ENCODE measurements around the gene CCBE1. TPM values are rescaled to one million over a fixed set of nuclear protein-coding genes. Genes with fewer than 3 reads are reported as not detected.
"Not testable (repeated sequence)": the region's sequence is repeated elsewhere in the genome, so short reads cannot be mapped to it uniquely, and the experiment has no call there.

CCBE1 gene
- total RNA-seq = 1 to 10 TPM in 3 of 4 donors, under 1 TPM in 1; 0.78 to 3.5 (median 1.9) TPM
- 0.48 TPM for polyA plus RNA-seq
- long read RNA-seq, donor 1, full-length matches to known transcripts = 7 of 9 reads
- long read RNA-seq, donor 1, partial matches to known transcripts = 1 of 9 reads
- long read RNA-seq, donor 1, other reads (novel, unspliced or antisense) = 1 of 9 reads
- long read RNA-seq, donor 2, full-length matches to known transcripts = 1 of 1 reads
- long read RNA-seq, donor 2, partial matches to known transcripts = 0 of 1 reads
- long read RNA-seq, donor 2, other reads (novel, unspliced or antisense) = 0 of 1 reads
- long read RNA-seq, donor 3, full-length matches to known transcripts = 9 of 11 reads
- long read RNA-seq, donor 3, partial matches to known transcripts = 0 of 11 reads
- long read RNA-seq, donor 3, other reads (novel, unspliced or antisense) = 2 of 11 reads
- long read RNA-seq, donor 4, full-length matches to known transcripts = 1 of 1 reads
- long read RNA-seq, donor 4, partial matches to known transcripts = 0 of 1 reads
- long read RNA-seq, donor 4, other reads (novel, unspliced or antisense) = 0 of 1 reads

DNA sequence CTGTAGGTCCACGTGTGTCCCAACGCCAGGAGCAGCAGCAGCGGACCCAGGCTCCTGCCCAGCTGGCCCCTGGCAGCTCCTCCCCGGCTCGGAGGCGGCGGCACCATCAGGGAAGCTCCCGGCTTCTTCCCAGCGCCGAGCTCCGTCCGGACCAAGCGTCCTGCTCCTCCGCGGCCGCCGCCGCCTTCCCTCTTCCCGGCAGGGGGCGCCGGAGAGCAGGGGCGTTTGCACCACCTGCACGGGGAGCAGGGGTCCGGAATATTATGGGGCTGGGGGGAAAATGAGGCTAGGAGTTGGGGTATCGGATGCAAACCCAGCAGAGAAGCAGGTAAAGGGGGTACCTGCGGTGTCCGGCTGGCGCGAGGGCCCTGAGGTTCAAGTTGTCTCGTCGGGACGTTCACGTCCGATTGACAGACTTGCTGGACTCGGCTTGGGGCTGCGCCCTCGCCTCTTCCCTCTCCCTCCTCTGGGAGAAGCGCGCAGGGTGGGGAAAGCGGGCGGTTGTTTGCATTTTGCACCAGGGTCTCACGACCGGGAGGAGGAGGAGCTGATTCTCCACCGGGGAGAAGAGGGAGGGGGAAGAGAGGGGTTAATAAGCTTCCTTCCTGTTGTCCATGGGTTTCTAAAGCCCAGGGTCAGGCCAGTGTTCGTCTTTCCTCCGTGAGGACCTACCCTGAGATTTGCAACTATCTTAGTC is at the start of gene CCBE1:
Gene CCBE1 (minus strand): TSS at position 188 of the 697 bp plus-strand sequence.
- intact Hi-C loops (cut with DNase I) = loop anchor here in 3 of 4 donors (5.0 to 10.0 kb wide), 3 partner anchors 125 to 233 kb away; no protein-coding TSS in a partner anchor

DNA sequence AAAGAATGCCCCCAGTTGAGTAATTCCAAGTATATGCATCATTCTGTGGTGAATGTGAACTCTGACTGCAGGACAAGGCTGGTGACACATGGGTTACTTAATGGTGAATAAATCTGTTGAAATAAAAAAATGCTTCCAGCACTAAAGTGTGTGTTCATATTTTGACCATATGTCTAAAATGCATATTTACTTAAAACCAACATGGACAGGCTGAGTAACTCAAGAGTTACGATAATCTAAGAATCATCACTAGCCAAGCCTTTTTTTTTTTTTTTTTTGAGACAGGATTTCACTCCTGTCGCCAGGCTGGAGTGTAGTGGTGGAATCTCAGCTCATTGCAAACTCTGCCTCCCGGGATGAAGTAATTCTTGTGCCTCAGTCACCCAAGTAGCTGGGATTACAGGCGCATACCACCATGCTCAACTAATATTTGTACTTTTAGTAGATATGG is 47.1 kb upstream of the CCBE1 start:
- no peak for DNase-seq
- no peaks in the 10 kb centered on the region for H3K27me3 ChIP-seq (ENCODE audit: control insufficient read depth, insufficient read depth)
- no peak overlapping the region for H3K27ac ChIP-seq (ENCODE audit: low read length)
- no peak for ATAC-seq
- H3K4me1 ChIP-seq (ENCODE audit: control insufficient read depth, insufficient read depth, low read length) = no peaks in the 10 kb centered on the region
- H3K4me3 ChIP-seq (ENCODE audit: low read length) = no peak overlapping the region
- 65% methylated on average over 4 of the region's 4 CpGs for WGBS
- no peaks in the 10 kb centered on the region for H3K9me3 ChIP-seq (ENCODE audit: control insufficient read depth, low read length)
- intact Hi-C loops (cut with DNase I) = no loop called here

More for the DNA sequence above, at the start of gene CCBE1:
- ATAC-seq (peak; percentile 78 to 81), DNase-seq (peak; percentile 53 to 88 (median 88))
- H3K4me1 ChIP-seq (ENCODE audit: control insufficient read depth, insufficient read depth, low read length) = no peaks in the 10 kb centered on the region
- H3K9me3 ChIP-seq (ENCODE audit: control insufficient read depth, low read length) = no peaks in the 10 kb centered on the region
- H3K27ac ChIP-seq (ENCODE audit: low read length) = no peak within 1 kb of the TSS
- WGBS = under 1% methylated on average over 46 of the region's 46 CpGs
- H3K4me3 ChIP-seq (ENCODE audit: low read length) = peak within 1 kb of the TSS; percentile 8
- H3K27me3 ChIP-seq (ENCODE audit: control insufficient read depth, insufficient read depth) = no peaks in the 10 kb centered on the region

DNA sequence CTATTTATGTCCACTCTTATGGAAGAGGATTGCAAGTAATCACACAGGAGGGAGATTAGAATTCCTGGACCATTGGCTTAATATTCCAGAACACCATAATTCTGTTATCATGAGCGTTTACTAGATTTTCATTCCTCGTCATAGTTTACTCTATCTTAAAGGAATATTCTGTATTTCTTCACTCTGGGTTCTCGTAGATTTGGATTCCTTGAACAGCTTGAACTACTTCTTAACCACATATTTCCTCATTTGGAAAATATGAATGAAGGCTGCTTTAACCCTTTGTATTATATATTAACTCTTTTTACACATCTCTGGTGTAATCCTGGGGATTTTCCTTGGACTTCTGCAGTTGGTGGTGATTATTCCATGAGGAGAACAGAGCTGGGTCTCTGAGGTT is 46.3 kb upstream of the CCBE1 start:
- Histone ChIP-seq H3K27me3 (ENCODE audit: control insufficient read depth, insufficient read depth) (no peaks in the 10 kb centered on the region), H3K9me3 (ENCODE audit: control insufficient read depth, low read length) (peaks cover 1% of the 10 kb centered on the region), H3K4me1 (ENCODE audit: control insufficient read depth, insufficient read depth, low read length) (no peaks in the 10 kb centered on the region), H3K4me3 (ENCODE audit: low read length) (no peak overlapping the region), H3K27ac (ENCODE audit: low read length) (no peak overlapping the region)
- WGBS = 47% methylated on average over 3 of the region's 3 CpGs
- ATAC-seq = no peak
- intact Hi-C loops (cut with DNase I) = no loop called here
- no peak for DNase-seq

DNA sequence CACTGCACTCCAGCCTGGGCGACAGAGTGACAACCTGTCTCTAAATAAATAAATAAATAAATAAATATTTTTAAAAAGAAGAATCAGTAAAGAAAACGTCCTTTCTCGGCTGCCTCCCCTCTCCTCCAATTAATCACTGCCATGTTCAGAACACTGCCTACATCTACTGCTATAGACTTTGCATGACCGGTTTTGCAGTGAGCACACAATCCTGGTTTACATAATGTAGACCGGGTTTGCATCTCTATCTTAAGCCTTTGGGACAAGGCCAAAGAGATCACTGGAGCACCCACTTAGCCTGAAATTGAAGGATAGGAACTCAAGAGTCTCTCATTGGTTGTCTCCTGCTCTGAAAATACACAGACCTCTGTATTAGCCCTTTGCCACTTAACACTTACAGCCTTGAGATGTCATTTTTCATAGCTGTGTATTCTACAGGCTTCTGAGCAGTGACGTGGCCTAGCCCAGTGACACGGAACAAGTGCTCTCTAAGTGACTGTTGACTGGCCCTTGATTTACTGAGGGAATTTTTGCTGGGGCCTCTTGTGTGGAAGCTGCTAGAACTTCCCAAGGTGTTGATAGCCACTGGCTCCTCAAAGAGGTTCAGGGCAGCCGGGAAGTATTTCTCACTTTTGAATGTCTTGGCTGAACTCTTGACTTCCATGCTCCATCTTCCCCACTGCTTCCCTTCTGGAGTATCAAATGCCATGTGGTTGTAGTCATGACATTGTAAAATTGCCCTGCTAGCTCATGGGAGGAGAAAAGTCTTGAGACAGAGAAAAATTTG is 45.3 kb upstream of the CCBE1 start:
- WGBS = 61% methylated on average over 8 of the region's 8 CpGs
- ATAC-seq = peak; percentile 85 to 93
- peak; percentile 18 to 72 (median 67) for DNase-seq
- H3K4me1 ChIP-seq (ENCODE audit: control insufficient read depth, insufficient read depth, low read length) = no peaks in the 10 kb centered on the region
- H3K4me3 ChIP-seq (ENCODE audit: low read length) = no peak overlapping the region
- H3K9me3 ChIP-seq (ENCODE audit: control insufficient read depth, low read length) = peaks cover 1% of the 10 kb centered on the region
- no peaks in the 10 kb centered on the region for H3K27me3 ChIP-seq (ENCODE audit: control insufficient read depth, insufficient read depth)
- no peak overlapping the region for H3K27ac ChIP-seq (ENCODE audit: low read length)
- intact Hi-C loops (cut with DNase I) = no loop called here

DNA sequence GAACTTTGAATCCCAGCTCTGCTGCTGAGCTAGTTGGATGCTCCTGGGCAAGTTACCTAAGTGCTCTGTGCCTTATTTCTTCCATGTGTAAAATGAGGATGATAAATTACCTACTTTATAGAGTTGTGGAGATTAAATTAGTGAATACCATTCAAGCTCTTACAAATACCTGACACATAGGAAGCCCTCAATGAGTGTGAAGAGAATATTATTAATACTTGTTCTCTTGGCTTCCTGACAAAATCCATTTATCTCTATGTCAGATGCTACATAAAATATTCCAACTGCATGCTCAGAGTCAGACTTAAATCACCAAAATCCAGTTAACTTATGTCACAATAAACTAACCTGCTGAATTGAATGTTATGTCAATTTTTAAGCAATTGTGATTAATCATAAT is 42.9 kb upstream of the CCBE1 start:
- no peak overlapping the region for H3K4me3 ChIP-seq (ENCODE audit: low read length)
- H3K27ac ChIP-seq (ENCODE audit: low read length) = no peak overlapping the region
- DNase-seq (no peak), ATAC-seq (no peak)
- H3K27me3 ChIP-seq (ENCODE audit: control insufficient read depth, insufficient read depth) = no peaks in the 10 kb centered on the region
- H3K4me1 ChIP-seq (ENCODE audit: control insufficient read depth, insufficient read depth, low read length) = peaks cover 2% of the 10 kb centered on the region
- intact Hi-C loops (cut with DNase I) = no loop called here
- H3K9me3 ChIP-seq (ENCODE audit: control insufficient read depth, low read length) = peaks cover 1% of the 10 kb centered on the region

- no peak for ATAC-seq
- H3K4me1 ChIP-seq (ENCODE audit: control insufficient read depth, insufficient read depth, low read length) = peaks cover 2% of the 10 kb centered on the region
- intact Hi-C loops (cut with DNase I) = no loop called here
- H3K27ac ChIP-seq (ENCODE audit: low read length) = no peak overlapping the region
- 94% methylated on average over 3 of the region's 3 CpGs for WGBS
- H3K27me3 ChIP-seq (ENCODE audit: control insufficient read depth, insufficient read depth) = no peaks in the 10 kb centered on the region
- no peak for DNase-seq
- H3K4me3 ChIP-seq (ENCODE audit: low read length) = no peak overlapping the region
- H3K9me3 ChIP-seq (ENCODE audit: control insufficient read depth, low read length) = peaks cover 1% of the 10 kb centered on the region
These were observed 40.6 kb upstream of the CCBE1 start for GRCh38 chr18:59737776-59738300.

- H3K4me1 ChIP-seq (ENCODE audit: control insufficient read depth, insufficient read depth, low read length); H3K4me3 ChIP-seq (ENCODE audit: low read length); H3K9me3 ChIP-seq (ENCODE audit: control insufficient read depth, low read length); ATAC-seq; intact Hi-C loops (cut with DNase I); H3K27me3 ChIP-seq (ENCODE audit: control insufficient read depth, insufficient read depth); H3K27ac ChIP-seq (ENCODE audit: low read length); DNase-seq: not testable (repeated sequence)
- WGBS = 90% methylated on average over 7 of the region's 7 CpGs
These were observed 40.1 kb upstream of the CCBE1 start for GRCh38 chr18:59737335-59737734.

GRCh38 chr18:59736061-59736460 is 38.8 kb upstream of the CCBE1 start:
- H3K4me1 ChIP-seq (ENCODE audit: control insufficient read depth, insufficient read depth, low read length) = peaks cover 2% of the 10 kb centered on the region
- intact Hi-C loops (cut with DNase I) = no loop called here
- no peaks in the 10 kb centered on the region for H3K27me3 ChIP-seq (ENCODE audit: control insufficient read depth, insufficient read depth)
- H3K9me3 ChIP-seq (ENCODE audit: control insufficient read depth, low read length) = peaks cover 1% of the 10 kb centered on the region
- no peak overlapping the region for H3K4me3 ChIP-seq (ENCODE audit: low read length)
- ATAC-seq (no peak), DNase-seq (no peak)
- H3K27ac ChIP-seq (ENCODE audit: low read length) = no peak overlapping the region
- WGBS = 43% methylated on average over 2 of the region's 2 CpGs

DNA sequence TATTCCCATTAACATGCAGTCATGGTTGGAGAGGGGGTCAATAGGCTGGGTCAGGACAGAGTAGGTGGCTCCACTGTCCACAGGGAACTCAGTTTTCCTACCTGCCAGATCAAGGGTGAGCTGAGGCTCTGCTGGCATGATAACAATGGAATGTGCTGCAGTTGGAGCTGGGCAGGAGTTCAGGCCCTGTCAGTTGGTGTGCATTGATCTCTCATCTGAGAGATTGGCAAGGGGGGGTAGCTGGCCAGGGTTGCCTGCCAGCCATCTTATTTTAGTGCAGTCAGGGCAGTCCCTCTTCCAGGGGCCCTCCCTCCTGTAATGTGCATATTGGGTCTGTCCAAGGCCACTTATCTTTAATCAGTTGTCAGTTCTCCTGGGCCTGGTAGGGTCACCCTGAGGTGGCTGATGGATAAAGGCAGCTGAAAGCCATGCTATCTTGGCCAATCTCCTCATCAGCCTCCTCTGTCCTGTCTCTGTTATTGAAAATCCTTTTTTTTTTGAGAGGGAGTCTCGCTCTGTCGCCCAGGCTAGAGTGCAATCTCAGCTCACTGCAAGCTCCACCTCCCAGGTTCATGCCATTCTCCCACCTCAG is 38.1 kb upstream of the CCBE1 start:
- 33% methylated on average over 2 of the region's 2 CpGs for WGBS
- H3K27ac ChIP-seq (ENCODE audit: low read length) = no peak overlapping the region
- no peak overlapping the region for H3K4me3 ChIP-seq (ENCODE audit: low read length)
- H3K4me1 ChIP-seq (ENCODE audit: control insufficient read depth, insufficient read depth, low read length) = peaks cover 2% of the 10 kb centered on the region
- ATAC-seq (peak; percentile 75 to 86), DNase-seq (peak in 2 of 3 donors; percentile 69 to 70)
- intact Hi-C loops (cut with DNase I) = no loop called here
- H3K9me3 ChIP-seq (ENCODE audit: control insufficient read depth, low read length) = peaks cover 1% of the 10 kb centered on the region
- H3K27me3 ChIP-seq (ENCODE audit: control insufficient read depth, insufficient read depth) = no peaks in the 10 kb centered on the region

DNA sequence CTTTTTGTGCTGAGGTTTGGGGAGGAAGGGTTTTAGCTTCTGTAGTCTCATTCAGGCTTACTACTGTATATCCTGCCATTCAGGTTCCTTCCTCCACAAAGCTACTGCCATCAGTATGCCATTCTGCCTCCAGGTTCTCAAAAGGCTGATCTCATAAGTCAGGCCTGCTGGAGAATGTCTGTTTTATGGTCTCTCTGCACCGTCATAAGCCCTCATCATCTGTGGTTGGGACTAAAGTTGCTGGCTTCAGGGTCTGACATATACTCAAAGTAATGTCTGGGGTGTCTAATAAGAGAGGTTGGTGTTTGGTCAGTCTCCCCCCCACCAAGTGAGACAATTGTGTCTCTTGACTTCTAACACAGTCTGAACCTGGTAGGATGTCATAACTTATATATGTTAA is 36.2 kb upstream of the CCBE1 start:
- 87% methylated on average over 1 of the region's 1 CpG for WGBS
- DNase-seq = no peak
- H3K4me3 ChIP-seq (ENCODE audit: low read length) = no peak overlapping the region
- intact Hi-C loops (cut with DNase I) = no loop called here
- no peak for ATAC-seq
- H3K4me1 ChIP-seq (ENCODE audit: control insufficient read depth, insufficient read depth, low read length) = peaks cover 2% of the 10 kb centered on the region
- no peak overlapping the region for H3K27ac ChIP-seq (ENCODE audit: low read length)
- H3K9me3 ChIP-seq (ENCODE audit: control insufficient read depth, low read length) = no peaks in the 10 kb centered on the region
- no peaks in the 10 kb centered on the region for H3K27me3 ChIP-seq (ENCODE audit: control insufficient read depth, insufficient read depth)
